NT2/D1 (cell line): ENCODE data around the gene ACP4.
"Not testable (repeated sequence)": the region's sequence is repeated elsewhere in the genome, so short reads cannot be mapped to it uniquely, and the experiment has no call there.

Experiments
- SUZ12 ChIP-seq: IDR thresholded peaks from 2 replicates; pipeline ENCODE4 v1.6.1; 2011; ENCODE audit not compliant: insufficient read length, insufficient read depth; ENCODE audit errors: extremely low read depth
- YY1 ChIP-seq: IDR thresholded peaks from 2 replicates; pipeline ENCODE4 v1.6.1; 2011; ENCODE audit not compliant: insufficient read length, insufficient read depth
- ZNF274 ChIP-seq: IDR thresholded peaks from 2 replicates; pipeline ENCODE4 v1.6.1; 2011; ENCODE audit warnings: mild to moderate bottlenecking, low read depth, low read length

- not testable (repeated sequence) for TF ChIP-seq ZNF274, YY1, SUZ12
Observed at GRCh38 chr19:50747141-50747540, 43.1 kb upstream of the ACP4 start.
